OCI-LY3 (cell line): ENCODE measurements around the gene BHLHE23.

Experiments
- H2AFZ ChIP-seq: fragments of 200-600, 300-600 bp; shearing (Covaris generic); 2 replicates; pipeline ENCODE4 v1.6.0; 2014; ENCODE audit warnings: antibody characterized with exemption, low read depth, low read length
- H3K27ac ChIP-seq: fragments of 200-600, 300-600 bp; sonication (generic); 2 replicates; pipeline ENCODE4 v1.5.1; 2014; ENCODE audit warnings: mild to moderate bottlenecking, low read length, moderate library complexity, mixed read lengths
- H3K27me3 ChIP-seq: fragments of 200-600, 300-600 bp; sonication (generic); 2 replicates; pipeline ENCODE4 v1.6.1; 2014; ENCODE audit warnings: low read depth, low read length, mixed read lengths
- H3K36me3 ChIP-seq: fragments of 200-600, 300-600 bp; sonication (generic); replicated peaks from 2 replicates; pipeline ENCODE3; 2014; ENCODE audit warnings: low read depth, low read length, mixed read lengths
- H3K4me1 ChIP-seq: fragments of 300-600, 200-600 bp; sonication (generic); 2 replicates; pipeline ENCODE4 v1.6.1; 2014; ENCODE audit warnings: low read length, mixed read lengths
- H3K4me2 ChIP-seq: fragments of 200-600, 300-600 bp; sonication (generic); 2 replicates; pipeline ENCODE4 v1.6.1; 2014; ENCODE audit warnings: low read length, mixed read lengths
- H3K4me3 ChIP-seq: fragments of 300-600, 200-600 bp; sonication (generic); 2 replicates; pipeline ENCODE4 v1.5.1; 2014; ENCODE audit warnings: antibody characterized with exemption, mild to moderate bottlenecking, low read length, moderate library complexity
- H3K79me2 ChIP-seq: fragments of 300-600, 200-600 bp; shearing (Covaris generic); 2 replicates; pipeline ENCODE4 v1.6.1; 2014; ENCODE audit warnings: mild to moderate bottlenecking, low read length, mixed read lengths
- H3K9ac ChIP-seq: fragments of 300-600, 200-600 bp; shearing (Covaris generic); 2 replicates; pipeline ENCODE4 v1.6.0; 2014; ENCODE audit warnings: mild to moderate bottlenecking, low read length, moderate library complexity
- H3K9me3 ChIP-seq: fragments of 200-600, 300-600 bp; shearing (Covaris generic); 2 replicates; pipeline ENCODE4 v1.6.1; 2014; ENCODE audit warnings: low read length, mixed read lengths; ENCODE audit not compliant: insufficient read depth
- H4K20me1 ChIP-seq: fragments of 200-600, 300-600 bp; sonication (generic); 2 replicates; pipeline ENCODE4 v1.6.1; 2016; ENCODE audit warnings: low read length, mixed read lengths; ENCODE audit not compliant: insufficient read depth
- EZH2phosphoT487 ChIP-seq: fragments of 200-600 bp; shearing (Covaris generic); IDR thresholded peaks from 2 replicates; pipeline ENCODE4 v1.6.1; 2018; ENCODE audit warnings: antibody characterized with exemption, mixed run types, low read depth
- TF ChIP-seq, protein P1 (sequence below): fragments of 200-600, 300-600 bp; sonication (generic); IDR thresholded peaks from 2 replicates; pipeline ENCODE4 v1.5.1; 2014; ENCODE audit warnings: antibody characterized with exemption, low read length, low read depth

The BHLHE23 gene

DNA sequence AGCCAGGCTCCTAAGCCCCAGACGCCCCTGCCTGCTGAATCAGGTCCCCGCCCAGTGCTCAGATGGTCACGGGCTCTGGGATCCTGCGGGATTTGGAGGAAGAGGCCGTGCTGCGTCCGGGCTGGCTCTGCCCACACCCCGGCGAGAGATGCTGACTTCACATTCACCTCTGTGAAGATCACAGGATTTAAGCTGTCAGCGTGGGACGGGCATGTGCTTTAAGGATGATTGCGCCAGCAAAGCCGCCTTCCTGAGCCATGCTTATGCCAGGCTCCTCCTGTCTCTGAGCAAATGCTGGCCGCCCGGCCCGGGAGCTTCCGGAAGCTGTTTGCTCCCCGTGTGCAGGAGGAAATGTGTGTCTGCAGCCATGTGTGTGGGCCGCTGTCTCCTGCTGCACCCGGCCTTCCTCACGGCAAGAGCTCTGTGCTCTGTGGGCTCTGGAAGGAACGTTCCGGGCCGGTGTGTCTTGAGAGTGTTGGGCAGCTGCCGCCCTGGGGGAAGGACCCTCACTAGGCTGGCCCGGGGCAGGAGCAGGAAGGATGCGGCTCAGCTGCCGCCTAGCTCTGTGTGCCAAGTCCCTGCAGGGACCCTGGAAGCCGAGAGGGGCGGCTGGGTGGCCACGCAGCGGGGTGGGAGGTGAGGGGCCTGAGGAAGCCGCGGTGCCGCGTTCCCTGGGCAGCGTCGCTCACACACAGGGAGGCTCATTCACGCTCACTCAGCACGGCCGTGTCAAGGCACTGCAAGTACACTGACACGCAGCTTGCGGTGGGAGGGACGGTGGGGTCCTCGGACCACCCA is 19.0 kb upstream of the BHLHE23 start:
- H3K27me3 ChIP-seq, result no peaks in the 10 kb centered on the region
- no peaks in the 10 kb centered on the region for H3K79me2 ChIP-seq
- no peaks in the 10 kb centered on the region for H3K36me3 ChIP-seq
- 0 out of 2 replicates have a peak, but pooled peaks cover 3% of the 10 kb centered on the region for H4K20me1 ChIP-seq
- no peaks in the 10 kb centered on the region for H3K9me3 ChIP-seq
- H3K4me2 ChIP-seq, result no peak overlapping the region
- no peak overlapping the region for H2AFZ ChIP-seq
- TF ChIP-seq EZH2phosphoT487, result no peak
- TF ChIP-seq, protein P1, sequence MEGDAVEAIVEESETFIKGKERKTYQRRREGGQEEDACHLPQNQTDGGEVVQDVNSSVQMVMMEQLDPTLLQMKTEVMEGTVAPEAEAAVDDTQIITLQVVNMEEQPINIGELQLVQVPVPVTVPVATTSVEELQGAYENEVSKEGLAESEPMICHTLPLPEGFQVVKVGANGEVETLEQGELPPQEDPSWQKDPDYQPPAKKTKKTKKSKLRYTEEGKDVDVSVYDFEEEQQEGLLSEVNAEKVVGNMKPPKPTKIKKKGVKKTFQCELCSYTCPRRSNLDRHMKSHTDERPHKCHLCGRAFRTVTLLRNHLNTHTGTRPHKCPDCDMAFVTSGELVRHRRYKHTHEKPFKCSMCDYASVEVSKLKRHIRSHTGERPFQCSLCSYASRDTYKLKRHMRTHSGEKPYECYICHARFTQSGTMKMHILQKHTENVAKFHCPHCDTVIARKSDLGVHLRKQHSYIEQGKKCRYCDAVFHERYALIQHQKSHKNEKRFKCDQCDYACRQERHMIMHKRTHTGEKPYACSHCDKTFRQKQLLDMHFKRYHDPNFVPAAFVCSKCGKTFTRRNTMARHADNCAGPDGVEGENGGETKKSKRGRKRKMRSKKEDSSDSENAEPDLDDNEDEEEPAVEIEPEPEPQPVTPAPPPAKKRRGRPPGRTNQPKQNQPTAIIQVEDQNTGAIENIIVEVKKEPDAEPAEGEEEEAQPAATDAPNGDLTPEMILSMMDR, result no peak
- no peaks in the 10 kb centered on the region for H3K4me1 ChIP-seq
- H3K4me3 ChIP-seq, result no peak overlapping the region
- no peak overlapping the region for H3K9ac ChIP-seq
- no peak overlapping the region for H3K27ac ChIP-seq

DNA sequence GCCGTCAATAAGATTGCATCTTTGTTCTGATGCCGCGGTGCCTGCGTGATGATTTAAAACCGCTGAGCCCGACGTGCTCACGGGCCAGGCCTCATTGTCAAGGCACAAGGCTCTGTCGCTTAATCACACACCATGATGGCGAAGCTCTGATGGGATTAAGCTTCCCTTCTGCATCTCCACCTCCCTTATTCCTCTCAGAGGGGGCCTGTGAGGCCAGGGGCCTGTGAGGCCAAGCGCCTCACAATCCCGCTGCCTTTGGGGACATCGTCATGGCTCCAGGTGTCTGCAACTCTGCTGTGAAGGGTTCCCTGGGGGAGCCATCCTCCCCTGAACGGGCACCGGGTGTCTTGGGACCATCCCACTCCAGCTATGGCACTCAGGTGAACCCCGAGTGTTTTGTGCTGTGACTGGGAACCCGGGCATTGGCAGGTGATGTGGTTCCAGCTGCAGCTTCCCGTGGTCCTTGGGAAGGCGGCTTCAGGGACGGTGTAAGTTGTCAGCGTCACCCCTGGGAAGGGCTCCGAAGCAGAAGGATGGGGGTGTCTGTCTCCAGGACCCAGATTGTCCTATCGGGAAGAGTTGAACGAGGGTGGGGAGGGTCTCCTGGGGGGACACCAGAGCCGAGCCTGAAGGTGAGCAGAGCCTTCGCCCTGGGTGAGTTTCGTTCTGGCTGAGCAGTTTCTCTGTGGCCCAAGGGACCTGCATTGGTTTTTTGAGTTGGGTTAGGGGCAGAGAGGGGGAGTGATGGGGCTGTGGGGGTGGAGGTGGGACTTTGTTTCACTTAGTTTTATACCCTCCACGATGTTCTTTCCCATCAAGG is 18.0 kb upstream of the BHLHE23 start:
- H3K9me3 ChIP-seq, result no peaks in the 10 kb centered on the region
- no peak overlapping the region for H3K9ac ChIP-seq
- TF ChIP-seq, protein P1, result no peak
- TF ChIP-seq EZH2phosphoT487, result no peak
- H4K20me1 ChIP-seq, result 0 out of 2 replicates have a peak, but pooled peaks cover 3% of the 10 kb centered on the region
- H3K27me3 ChIP-seq, result no peaks in the 10 kb centered on the region
- H3K79me2 ChIP-seq, result no peaks in the 10 kb centered on the region
- H2AFZ ChIP-seq, result no peak overlapping the region
- no peak overlapping the region for H3K27ac ChIP-seq
- no peaks in the 10 kb centered on the region for H3K4me1 ChIP-seq
- no peak overlapping the region for H3K4me2 ChIP-seq
- no peak overlapping the region for H3K4me3 ChIP-seq
- H3K36me3 ChIP-seq, result no peaks in the 10 kb centered on the region

DNA sequence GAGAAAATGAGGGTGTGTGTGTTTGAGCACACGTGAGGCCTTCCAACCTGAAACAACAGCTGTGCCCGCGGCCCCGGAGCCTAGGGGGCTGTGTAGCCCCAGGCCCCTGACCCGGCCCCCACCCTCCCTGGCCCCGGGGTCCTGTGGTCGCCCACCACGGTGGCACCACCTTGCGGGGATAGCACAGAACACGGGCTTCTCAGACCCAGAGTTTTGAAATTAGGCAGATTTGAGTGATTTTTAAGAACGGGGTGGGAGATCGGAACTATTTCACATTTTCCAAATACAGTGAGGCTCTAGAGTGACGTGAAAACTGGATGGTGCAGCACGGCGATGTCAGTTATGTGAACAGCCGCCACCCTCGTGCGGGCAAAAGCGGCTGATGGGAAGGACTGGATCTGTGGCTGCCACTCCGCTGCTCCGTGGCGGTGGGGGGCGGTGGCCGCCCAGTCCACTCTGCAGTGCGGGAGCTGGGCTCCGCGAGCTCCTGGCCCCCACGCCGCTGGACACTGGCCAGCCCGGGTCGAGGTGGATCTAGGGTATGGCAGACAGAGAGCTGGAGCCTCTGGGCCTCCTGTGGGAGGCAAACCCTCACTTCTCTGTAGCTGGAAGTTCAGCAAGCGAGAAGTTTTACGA is 17.3 kb upstream of the BHLHE23 start:
- H3K79me2 ChIP-seq, result no peaks in the 10 kb centered on the region
- no peaks in the 10 kb centered on the region for H3K9me3 ChIP-seq
- no peak for TF ChIP-seq EZH2phosphoT487
- TF ChIP-seq, protein P1, result no peak
- H3K9ac ChIP-seq, result no peak overlapping the region
- no peak overlapping the region for H3K4me2 ChIP-seq
- no peak overlapping the region for H3K4me3 ChIP-seq
- H3K27me3 ChIP-seq, result 0 out of 2 replicates have a peak, but pooled peaks cover 2% of the 10 kb centered on the region
- H2AFZ ChIP-seq, result no peak overlapping the region
- H3K36me3 ChIP-seq, result no peaks in the 10 kb centered on the region
- 0 out of 2 replicates have a peak, but pooled peaks cover 3% of the 10 kb centered on the region for H4K20me1 ChIP-seq
- no peaks in the 10 kb centered on the region for H3K4me1 ChIP-seq
- H3K27ac ChIP-seq, result no peak overlapping the region
